Keratinocyte (primary cell): ENCODE data around the gene CRTC1. TPM values are rescaled to one million over a fixed set of nuclear protein-coding genes. Genes with fewer than 3 reads are reported as not detected.
"Not testable (repeated sequence)": the region's sequence is repeated elsewhere in the genome, so short reads cannot be mapped to it uniquely, and the experiment has no call there.

Experiments
- DNase-seq: peaks from one replicate; pipeline ENCODE4 v3.0.0-alpha.2; 2011; ENCODE audit warnings: low read depth, missing footprints, low spot score
- FAIRE-seq: peaks from 2 replicates; lab custom pipeline; 2011; peaks lifted over from hg19 to GRCh38; lab: Jason Lieb, UNC
- H2AFZ ChIP-seq: 2 replicates; pipeline ENCODE4 v1.6.0; 2012; ENCODE audit warnings: low read length, control low read depth, inconsistent platforms; ENCODE audit not compliant: control insufficient read depth
- H3K27ac ChIP-seq: 2 replicates; pipeline ENCODE4 v1.5.1; 2011; ENCODE audit warnings: low read length; ENCODE audit not compliant: control insufficient read depth, insufficient read depth
- H3K27me3 ChIP-seq: 3 replicates; pipeline ENCODE4 v1.6.0; 2011; ENCODE audit warnings: low read length; ENCODE audit not compliant: control insufficient read depth, insufficient read depth; ENCODE audit errors: extremely low read depth
- H3K36me3 ChIP-seq, 2 experiments: 2 replicates in 1 of 2; 3 replicates in 1 of 2; pipeline ENCODE4 v1.5.1; 2011; ENCODE audit warnings: low read length in 2 of 2, mild to moderate bottlenecking in 1 of 2; ENCODE audit not compliant: control insufficient read depth in 2 of 2, insufficient read depth in 2 of 2; ENCODE audit errors: extremely low read depth in 1 of 2
- H3K4me1 ChIP-seq: 3 replicates; pipeline ENCODE4 v1.5.1; 2011; ENCODE audit warnings: low read length; ENCODE audit not compliant: control insufficient read depth, insufficient read depth; ENCODE audit errors: extremely low read depth
- H3K4me2 ChIP-seq: 3 replicates; pipeline ENCODE4 v1.6.0; 2011; ENCODE audit warnings: low read depth, low read length; ENCODE audit not compliant: control insufficient read depth, insufficient read depth; ENCODE audit errors: extremely low read depth
- H3K4me3 ChIP-seq, 3 experiments: fragments of 200-600 bp in 1 of 3; sonication (generic) in 1 of 3; 2 replicates in 2 of 3; 3 replicates in 1 of 3; pipeline ENCODE4 v1.5.1; 2011 to 2016; ENCODE audit warnings: low read length in 3 of 3, mild to moderate bottlenecking in 3 of 3, control low read depth in 2 of 3, inconsistent platforms in 1 of 3, low read depth in 1 of 3, mixed read lengths in 1 of 3, mixed run types in 1 of 3, moderate library complexity in 1 of 3; ENCODE audit not compliant: control insufficient read depth in 2 of 3, insufficient read depth in 2 of 3; ENCODE audit errors: extremely low read depth in 1 of 3
- H3K79me2 ChIP-seq: 2 replicates; pipeline ENCODE4 v1.6.0; 2012; ENCODE audit warnings: low read length; ENCODE audit not compliant: control insufficient read depth, insufficient read depth
- H3K9ac ChIP-seq: 3 replicates; pipeline ENCODE4 v1.6.0; 2011; ENCODE audit warnings: low read length; ENCODE audit not compliant: control insufficient read depth, insufficient read depth; ENCODE audit errors: extremely low read depth
- H3K9me1 ChIP-seq: 3 replicates; pipeline ENCODE4 v1.6.0; 2011; ENCODE audit warnings: low read length; ENCODE audit not compliant: control insufficient read depth, insufficient read depth; ENCODE audit errors: extremely low read depth
- H3K9me3 ChIP-seq: 2 replicates; pipeline ENCODE4 v1.5.1; 2012; ENCODE audit warnings: low read depth, low read length; ENCODE audit not compliant: control insufficient read depth
- H4K20me1 ChIP-seq: 3 replicates; pipeline ENCODE4 v1.6.0; 2011; ENCODE audit warnings: low read length; ENCODE audit not compliant: control insufficient read depth, insufficient read depth; ENCODE audit errors: extremely low read depth
- EZH2 ChIP-seq: IDR thresholded peaks from one replicate; pipeline ENCODE4 v1.6.1; 2012; ENCODE audit warnings: inconsistent platforms, mild to moderate bottlenecking, low read length, moderate library complexity
- dilution Hi-C: fragments of 300-500 bp; cut with MboI; formaldehyde crosslinking; loops from one replicate; pipeline ENCODE4 v1.7.0; 2020; ENCODE audit warnings: low sequenced_read_pairs; ENCODE audit not compliant: extremely low pct_ligation_motif_present
- polyA plus RNA-seq, 5 experiments: library from polyadenylated mRNA; depleted of rRNA in 3 of 5; stranded (reverse) in 3 of 5; stranded (forward) in 1 of 5; unstranded in 1 of 5; fragments of >200 nt; gene quantifications; 1 replicate in 1 of 5; 2 replicates in 3 of 5; 3 replicates in 1 of 5; pipeline versions ENCODE4 v1.2.1 to v1.2.3, GENCODE V29; 2011 to 2012; ENCODE audit warnings: missing spikeins in 2 of 5, low read depth in 1 of 5, low replicate concordance in 1 of 5
- TF ChIP-seq, protein P1 (sequence below), 3 experiments: IDR thresholded peaks in 1 of 3; conservative IDR thresholded peaks in 1 of 3; optimal IDR thresholded peaks in 1 of 3; 2 replicates in 2 of 3; 3 replicates in 1 of 3; pipeline versions ENCODE3 to v1.5.1; 2011; ENCODE audit warnings: low read length in 3 of 3, mild to moderate bottlenecking in 3 of 3, moderate library complexity in 2 of 3, control low read depth in 1 of 3, inconsistent platforms in 1 of 3; ENCODE audit not compliant: insufficient read depth in 2 of 3; ENCODE audit errors: extremely low read depth in 1 of 3

The CRTC1 gene
- polyA plus RNA-seq, 1 donor (not counting 4 experiments of a cell fraction or from before 2014, with no cell fraction given), result 0.54 TPM

DNA sequence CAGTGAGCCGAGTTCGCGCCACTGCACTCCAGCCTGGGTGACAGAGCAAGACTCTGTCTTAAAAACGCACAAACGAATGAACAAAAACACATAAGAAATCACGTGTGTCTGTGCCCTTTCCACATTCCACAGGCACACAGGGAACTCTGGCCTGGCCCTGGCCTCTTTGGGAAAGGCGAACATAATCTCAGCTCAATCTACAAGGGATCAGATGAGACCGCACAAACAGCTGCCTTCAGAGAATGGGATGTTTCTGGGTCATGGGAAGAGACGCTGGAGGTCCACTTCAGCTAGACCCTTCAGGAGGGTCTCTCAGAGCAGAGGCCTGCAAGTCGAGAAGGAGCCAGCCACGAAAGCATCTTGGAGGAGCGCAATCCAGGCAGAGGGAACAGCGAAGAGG is 6.3 kb upstream of the CRTC1 start:
- H3K4me2 ChIP-seq, result no peak overlapping the region
- no peaks in the 10 kb centered on the region for H3K27me3 ChIP-seq
- no peak overlapping the region for H3K27ac ChIP-seq

DNA sequence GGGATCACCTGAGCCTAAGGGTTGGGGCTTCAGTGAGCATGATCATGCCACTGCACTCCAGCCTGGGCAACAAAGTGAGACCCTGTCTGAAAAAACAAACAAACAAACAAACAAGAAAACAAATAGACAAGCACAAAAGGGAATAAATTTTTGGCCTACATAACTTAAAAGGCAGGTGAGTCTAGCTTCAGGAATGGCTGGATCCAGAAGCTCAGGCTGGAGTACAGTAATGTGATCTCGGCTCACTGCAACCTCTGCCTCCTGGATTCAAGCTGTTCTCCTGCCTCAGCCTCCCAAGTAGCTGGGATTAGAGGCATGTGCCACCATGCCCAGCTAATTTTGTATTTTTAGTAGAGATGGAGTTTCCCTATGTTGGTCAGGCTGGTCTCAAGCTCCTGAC is 3.3 kb upstream of the CRTC1 start:
- H3K9me1 ChIP-seq, dilution Hi-C loops, H3K27me3 ChIP-seq, H3K27ac ChIP-seq, FAIRE-seq, H3K9me3 ChIP-seq, DNase-seq, H3K4me3 ChIP-seq, H4K20me1 ChIP-seq, H3K36me3 ChIP-seq, H2AFZ ChIP-seq, H3K79me2 ChIP-seq, H3K4me2 ChIP-seq, H3K9ac ChIP-seq: not testable (repeated sequence)
- peaks cover 24% of the 10 kb centered on the region for H3K4me1 ChIP-seq

More for the DNA sequence above, 6.3 kb upstream of the CRTC1 start:
- FAIRE-seq (no peak), DNase-seq (no peak)
- H3K36me3 ChIP-seq, result no peaks in the 10 kb centered on the region
- peaks cover 15% of the 10 kb centered on the region for H3K4me1 ChIP-seq
- H2AFZ ChIP-seq, result no peak overlapping the region
- no peaks in the 10 kb centered on the region for H3K79me2 ChIP-seq
- dilution Hi-C loops, result no loop called here
- H3K9me1 ChIP-seq, result no peaks in the 10 kb centered on the region
- H4K20me1 ChIP-seq, result no peaks in the 10 kb centered on the region
- no peaks in the 10 kb centered on the region for H3K9me3 ChIP-seq
- no peak overlapping the region for H3K9ac ChIP-seq
- H3K4me3 ChIP-seq, result no peak overlapping the region
- TF ChIP-seq, protein P1, sequence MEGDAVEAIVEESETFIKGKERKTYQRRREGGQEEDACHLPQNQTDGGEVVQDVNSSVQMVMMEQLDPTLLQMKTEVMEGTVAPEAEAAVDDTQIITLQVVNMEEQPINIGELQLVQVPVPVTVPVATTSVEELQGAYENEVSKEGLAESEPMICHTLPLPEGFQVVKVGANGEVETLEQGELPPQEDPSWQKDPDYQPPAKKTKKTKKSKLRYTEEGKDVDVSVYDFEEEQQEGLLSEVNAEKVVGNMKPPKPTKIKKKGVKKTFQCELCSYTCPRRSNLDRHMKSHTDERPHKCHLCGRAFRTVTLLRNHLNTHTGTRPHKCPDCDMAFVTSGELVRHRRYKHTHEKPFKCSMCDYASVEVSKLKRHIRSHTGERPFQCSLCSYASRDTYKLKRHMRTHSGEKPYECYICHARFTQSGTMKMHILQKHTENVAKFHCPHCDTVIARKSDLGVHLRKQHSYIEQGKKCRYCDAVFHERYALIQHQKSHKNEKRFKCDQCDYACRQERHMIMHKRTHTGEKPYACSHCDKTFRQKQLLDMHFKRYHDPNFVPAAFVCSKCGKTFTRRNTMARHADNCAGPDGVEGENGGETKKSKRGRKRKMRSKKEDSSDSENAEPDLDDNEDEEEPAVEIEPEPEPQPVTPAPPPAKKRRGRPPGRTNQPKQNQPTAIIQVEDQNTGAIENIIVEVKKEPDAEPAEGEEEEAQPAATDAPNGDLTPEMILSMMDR (optimal IDR thresholded peaks at IDR 0.05 in 1 of 3, IDR thresholded peaks at IDR 0.05 in 1 of 3, conservative IDR thresholded peaks at IDR 0.05 in 1 of 3; ENCODE audit: extremely low read depth in 1 of 3, insufficient read depth in 2 of 3, low read length in 3 of 3), result no peak
- TF ChIP-seq EZH2, result no peak

DNA sequence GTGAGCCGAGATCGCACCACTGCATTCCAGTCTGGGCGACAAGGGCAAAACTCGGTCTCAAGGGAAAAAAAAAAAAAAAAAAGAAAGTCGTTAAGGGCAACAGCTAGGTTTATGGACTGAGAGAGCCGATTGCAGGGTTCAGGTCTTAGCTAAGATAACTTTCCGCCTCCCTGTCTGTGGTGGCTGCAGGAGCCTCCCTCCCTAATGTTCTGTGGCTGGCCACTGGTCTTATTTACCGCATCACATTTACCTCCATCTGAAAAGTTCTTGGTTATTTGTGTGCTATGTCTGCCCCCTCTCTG is 722 bp upstream of the CRTC1 start:
- peak overlapping the region; percentile 58 for H3K27ac ChIP-seq
- no peaks in the 10 kb centered on the region for H3K9me1 ChIP-seq
- DNase-seq, result no peak
- no peak for FAIRE-seq
- peak overlapping the region; percentile 90 for H3K4me2 ChIP-seq
- peaks cover 3% of the 10 kb centered on the region for H3K79me2 ChIP-seq
- TF ChIP-seq, protein P1 (optimal IDR thresholded peaks at IDR 0.05 in 1 of 3, IDR thresholded peaks at IDR 0.05 in 1 of 3, conservative IDR thresholded peaks at IDR 0.05 in 1 of 3; ENCODE audit: extremely low read depth in 1 of 3, insufficient read depth in 2 of 3, low read length in 3 of 3), result no peak
- no peak for TF ChIP-seq EZH2
- H3K4me1 ChIP-seq, result peaks cover 17% of the 10 kb centered on the region
- peak overlapping the region; percentile 79 for H3K9ac ChIP-seq
- H3K36me3 ChIP-seq, result no peaks in the 10 kb centered on the region
- H4K20me1 ChIP-seq, result no peaks in the 10 kb centered on the region
- peak overlapping the region; percentile 71 for H2AFZ ChIP-seq
- H3K9me3 ChIP-seq, result no peaks in the 10 kb centered on the region
- H3K27me3 ChIP-seq, result no peaks in the 10 kb centered on the region
- dilution Hi-C loops, result no loop called here
- H3K4me3 ChIP-seq, result peak overlapping the region; percentile 56 to 81 (median 78)
